ENCODE data around the gene GMDS.

- TF ChIP-seq ATF3 (CRISPR knock-in tag; conservative IDR thresholded peaks at IDR 0.05), result no peak
- TF ChIP-seq NFE2L1 (CRISPR knock-in tag; IDR thresholded peaks at IDR 0.05), result no peak
Observed at GRCh38 chr6:2109796-2110195, 135.6 kb downstream of the GMDS start.

Measured in WTC11 (cell line).